Stimulated activated CD8-positive, alpha-beta memory T cell treated with anti-CD3 and anti-CD28 coated beads, Interleukin-4, amount 100 ng/mL, for 24 hours (primary cell): ENCODE measurements around the gene ATE1.
"Not testable (repeated sequence)": the region's sequence is repeated elsewhere in the genome, so short reads cannot be mapped to it uniquely, and the experiment has no call there.

Experiments
- DNase-seq: peaks from one replicate; pipeline ENCODE4 v3.0.0-alpha.2; 2020; ENCODE audit warnings: low read depth

ATE1 gene

GRCh38 chr10:121831777-121832176 lies 96.1 kb downstream of the ATE1 start:
- no peak for DNase-seq

- DNase-seq = no peak
Measured at GRCh38 chr10:121831237-121831636, 96.6 kb downstream of the ATE1 start.

GRCh38 chr10:121830101-121830500 lies 97.7 kb downstream of the ATE1 start:
- no peak for DNase-seq

- DNase-seq = no peak
Measured at GRCh38 chr10:121828045-121828444, 99.8 kb downstream of the ATE1 start.

GRCh38 chr10:121826773-121827172 lies 101.1 kb downstream of the ATE1 start:
- not testable (repeated sequence) for DNase-seq

- no peak for DNase-seq
Measured at GRCh38 chr10:121823993-121824463, 103.8 kb downstream of the ATE1 start.

- no peak for DNase-seq
Measured at GRCh38 chr10:121822724-121823123, 105.1 kb downstream of the ATE1 start.

GRCh38 chr10:121822180-121822579 lies 105.7 kb downstream of the ATE1 start:
- no peak for DNase-seq

- DNase-seq = no peak
Measured at GRCh38 chr10:121819049-121819448, 108.8 kb downstream of the ATE1 start.

- DNase-seq = no peak
Measured at GRCh38 chr10:121818599-121818998, 109.2 kb downstream of the ATE1 start.

GRCh38 chr10:121816197-121816596 lies 111.6 kb downstream of the ATE1 start:
- DNase-seq = no peak

- no peak for DNase-seq
Measured at GRCh38 chr10:121813857-121814256, 114.0 kb downstream of the ATE1 start.

GRCh38 chr10:121813211-121813815 lies 114.5 kb downstream of the ATE1 start:
- no peak for DNase-seq

- no peak for DNase-seq
Measured at GRCh38 chr10:121812031-121812430, 115.8 kb downstream of the ATE1 start.

GRCh38 chr10:121811386-121811785 lies 116.4 kb downstream of the ATE1 start:
- no peak for DNase-seq

GRCh38 chr10:121808835-121809234 lies 119.0 kb downstream of the ATE1 start:
- no peak for DNase-seq

- DNase-seq = no peak
Measured at GRCh38 chr10:121804460-121804859, 123.4 kb downstream of the ATE1 start.

GRCh38 chr10:121803611-121804010 lies 124.2 kb downstream of the ATE1 start:
- DNase-seq = no peak

- no peak for DNase-seq
Measured at GRCh38 chr10:121800831-121801230, 127.0 kb downstream of the ATE1 start.

- DNase-seq = no peak
Measured at GRCh38 chr10:121800146-121800545, 127.7 kb downstream of the ATE1 start.

- no peak for DNase-seq
Measured at GRCh38 chr10:121797490-121797889, 130.3 kb downstream of the ATE1 start.

- no peak for DNase-seq
Measured at GRCh38 chr10:121796342-121796741, 131.5 kb downstream of the ATE1 start.

- DNase-seq = no peak
Measured at GRCh38 chr10:121792198-121792597, 135.6 kb downstream of the ATE1 start.

- DNase-seq = no peak
Measured at GRCh38 chr10:121791761-121792160, 136.1 kb downstream of the ATE1 start.
